ENCODE measurements around the gene PABPN1L.
A peak's percentile ranks its signal among the peaks of the same experiment; 100 is the strongest.

Gene PABPN1L

DNA sequence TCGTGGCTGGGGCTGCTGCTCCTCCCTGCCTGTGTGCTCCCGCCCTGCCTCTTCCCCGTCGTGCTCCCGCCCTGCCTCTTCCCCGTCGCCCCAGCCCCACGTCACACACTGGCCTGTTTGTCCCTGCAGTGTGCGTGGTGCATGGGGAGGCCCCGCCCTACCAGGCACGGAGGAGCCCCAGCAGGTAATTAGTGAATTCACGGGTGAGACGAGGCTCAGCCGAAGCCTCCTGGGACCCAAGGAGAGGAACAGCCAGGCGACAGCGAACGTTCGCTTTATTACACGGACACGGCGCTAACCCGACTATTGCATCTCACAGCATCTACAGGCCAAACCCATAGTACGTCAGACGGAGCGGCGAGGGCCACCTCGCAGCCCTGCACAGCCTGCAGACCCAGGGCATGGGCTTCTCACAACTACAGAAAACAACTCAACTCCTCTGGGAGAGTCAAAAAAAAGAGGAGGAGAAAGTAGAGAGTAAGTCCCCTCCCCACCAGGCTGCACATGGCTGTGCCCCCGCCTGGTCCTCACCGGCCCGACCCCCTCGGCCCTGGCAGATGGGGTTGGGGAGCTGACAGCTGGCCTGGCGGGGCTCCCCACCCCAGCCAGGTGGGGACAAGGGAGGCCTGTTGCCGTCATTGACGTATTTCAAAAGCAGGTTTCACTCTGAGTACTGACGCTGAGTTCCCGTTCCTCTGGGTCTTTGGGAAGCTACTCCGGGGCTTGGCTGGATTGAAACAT lies 4.3 kb upstream of the PABPN1L start:
- no peak for DNase-seq (ENCODE audit: low read depth in 2 of 2)

DNA sequence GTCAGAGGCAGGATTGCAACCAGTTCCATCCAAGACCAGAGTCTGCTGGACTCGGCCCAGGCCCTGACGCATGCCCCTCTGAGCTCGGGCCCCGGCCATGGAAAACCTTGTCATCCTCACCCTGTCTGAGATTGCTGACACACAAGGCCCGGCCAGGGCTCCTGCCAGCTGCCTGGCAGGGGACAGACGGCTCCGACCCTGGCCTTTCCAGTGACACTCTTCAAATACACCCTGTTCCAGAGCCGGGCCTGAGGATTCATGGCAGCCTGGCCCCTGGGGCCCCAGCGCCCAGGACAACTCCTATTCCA lies 3.2 kb upstream of the PABPN1L start:
- no peak for DNase-seq (ENCODE audit: low read depth in 2 of 2)

DNA sequence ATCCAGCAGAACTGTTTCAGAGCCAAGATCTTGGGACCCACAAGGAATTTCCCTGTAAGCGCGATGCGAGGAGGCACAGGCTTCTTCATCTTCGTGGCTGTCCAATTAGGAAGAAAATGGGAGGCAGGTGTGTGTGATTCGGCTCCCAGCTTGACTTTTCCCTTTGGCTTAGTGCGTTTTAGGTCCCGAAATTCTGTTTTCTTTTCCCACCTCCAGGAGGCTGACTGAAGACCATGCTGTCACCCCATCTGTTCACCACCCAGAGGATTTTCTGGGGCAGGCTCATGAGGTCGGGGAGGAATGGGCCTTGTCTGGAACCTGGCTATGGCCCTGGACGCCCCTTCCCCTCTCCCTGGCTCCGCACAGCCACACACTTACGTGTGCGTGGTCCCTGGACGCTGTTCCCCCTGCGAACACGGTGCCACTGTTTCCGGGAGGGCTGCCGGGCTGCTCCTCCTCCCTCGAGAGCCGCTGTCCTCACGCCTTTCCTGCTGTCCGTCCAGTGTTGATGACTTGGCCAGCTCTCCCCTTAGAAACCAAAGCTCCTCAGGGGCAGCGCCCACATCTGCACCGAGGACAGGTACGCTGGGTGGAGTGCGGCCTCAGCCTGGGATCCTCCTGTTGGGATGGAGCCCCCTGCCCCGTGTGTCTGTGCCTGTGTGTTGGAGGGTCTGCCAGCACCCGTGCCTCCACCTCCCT lies 2.7 kb upstream of the PABPN1L start:
- no peak for DNase-seq (ENCODE audit: low read depth in 2 of 2)

DNA sequence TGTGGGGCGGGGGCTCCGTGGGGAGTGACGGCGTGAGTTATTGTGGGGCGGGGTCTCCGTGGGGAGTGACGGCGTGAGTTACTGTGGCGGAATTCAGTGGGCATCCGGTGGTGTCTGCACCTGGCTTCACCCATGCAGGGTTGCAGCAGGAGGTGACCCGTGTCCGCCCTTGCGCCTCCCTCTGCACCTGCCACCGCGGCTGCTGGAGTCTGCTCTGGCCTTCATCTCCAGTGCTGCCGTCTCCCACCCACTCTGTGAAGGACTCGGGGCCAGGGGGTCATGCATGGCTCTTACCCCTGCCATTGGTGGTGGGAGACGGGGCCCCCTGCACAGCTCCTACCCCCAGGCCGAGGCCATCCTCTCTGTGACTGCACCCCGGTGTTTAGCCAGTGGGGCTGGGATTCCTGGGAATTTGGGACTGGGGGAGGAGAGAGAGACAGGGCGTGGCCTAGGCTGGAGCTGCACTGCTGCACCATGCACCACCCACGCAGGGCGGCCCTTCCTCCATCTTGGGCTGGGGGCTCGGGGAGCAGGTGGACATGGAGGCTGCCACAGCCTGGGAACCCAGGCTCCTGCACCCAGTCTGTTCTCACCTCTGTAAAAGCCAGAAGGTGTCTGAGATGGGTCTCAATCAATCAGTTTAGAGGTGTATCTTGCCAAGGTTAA lies 1.3 kb upstream of the PABPN1L start:
- DNase-seq (ENCODE audit: low read depth in 2 of 2), result no peak

DNA sequence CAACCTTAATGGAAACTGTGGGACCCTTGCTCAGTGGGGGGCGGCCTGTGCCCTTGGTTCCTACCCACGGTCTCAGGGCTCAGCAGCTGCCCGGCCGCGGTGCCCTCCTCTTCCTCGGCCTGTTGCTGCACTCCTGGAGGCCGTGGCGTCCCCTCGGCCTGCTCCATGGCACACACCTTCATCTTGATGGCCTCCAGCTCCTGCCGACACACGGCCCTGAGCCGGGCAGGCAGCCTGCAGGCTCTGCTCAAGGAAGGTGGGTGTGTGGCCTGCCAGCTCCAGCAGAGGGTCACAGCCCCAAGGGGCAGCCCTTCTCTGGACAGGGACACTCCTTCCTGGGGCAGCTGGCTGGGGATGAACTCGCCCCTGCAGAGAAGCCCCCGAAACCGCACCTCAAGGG lies 718 bp downstream of the PABPN1L start:
- DNase-seq (ENCODE audit: low read depth in 2 of 2), result no peak

DNA sequence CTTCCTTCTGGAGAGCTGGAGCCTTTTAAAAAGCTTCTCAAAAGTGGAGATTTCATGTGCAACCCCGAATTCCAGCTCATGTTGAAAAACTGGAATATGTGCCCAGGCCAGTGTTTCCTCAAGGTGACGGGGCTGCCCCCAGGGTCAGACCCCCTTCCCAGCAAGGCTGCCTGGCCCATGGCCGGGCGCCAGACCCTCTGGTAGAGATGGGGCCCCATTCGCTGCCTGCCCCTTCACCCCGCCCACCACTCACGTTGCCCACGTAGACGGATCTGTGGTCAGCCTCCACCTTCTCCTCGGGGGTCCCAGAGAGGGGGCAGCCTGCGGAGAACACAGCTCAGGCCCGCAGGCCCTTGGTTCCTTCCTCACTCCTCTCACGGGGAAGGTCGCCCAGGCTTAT lies 1.1 kb downstream of the PABPN1L start:
- DNase-seq (ENCODE audit: low read depth in 2 of 2), result no peak

DNA sequence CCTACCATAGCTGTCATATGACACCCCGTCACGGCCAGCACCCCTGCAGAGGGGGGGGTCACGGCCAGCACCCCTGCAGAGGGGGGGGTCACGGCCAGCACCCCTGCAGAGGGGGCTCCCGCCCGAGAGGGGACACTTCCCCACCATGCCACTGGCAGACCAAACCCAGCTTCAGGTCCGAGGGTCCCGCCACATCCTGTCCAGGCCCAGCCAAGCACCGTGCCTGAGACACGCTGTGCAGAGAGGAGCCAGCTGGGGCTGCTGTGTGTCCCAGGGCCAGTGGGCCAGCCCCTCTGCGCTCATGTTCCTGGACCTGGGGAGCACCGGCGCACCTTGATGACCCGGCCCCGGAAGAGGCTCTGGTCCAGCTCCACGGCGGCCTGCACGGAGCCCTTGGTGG lies 1.9 kb downstream of the PABPN1L start:
- no peak for DNase-seq (ENCODE audit: low read depth in 2 of 2)

DNA sequence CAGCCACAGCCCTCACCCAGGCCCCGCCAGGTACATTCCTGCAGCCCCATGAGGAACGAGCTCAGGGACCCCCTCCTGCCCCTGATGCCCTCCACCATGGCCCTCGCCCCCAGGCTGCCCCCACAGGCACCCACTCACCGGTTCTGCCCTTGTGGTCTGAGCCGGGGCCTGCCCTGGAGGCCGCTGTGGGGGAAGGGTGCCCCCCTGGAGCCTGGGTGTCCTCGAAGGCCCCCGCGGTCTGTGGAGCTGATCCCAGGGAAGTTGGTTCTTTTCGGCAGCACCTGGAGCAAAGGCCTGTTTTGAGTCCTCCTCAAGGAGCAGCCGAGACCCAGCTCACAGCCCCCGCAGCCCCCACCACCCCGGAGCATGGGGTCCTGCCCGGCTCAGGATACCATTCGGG lies 2.4 kb downstream of the PABPN1L start:
- DNase-seq (ENCODE audit: low read depth in 2 of 2), result no peak

DNA sequence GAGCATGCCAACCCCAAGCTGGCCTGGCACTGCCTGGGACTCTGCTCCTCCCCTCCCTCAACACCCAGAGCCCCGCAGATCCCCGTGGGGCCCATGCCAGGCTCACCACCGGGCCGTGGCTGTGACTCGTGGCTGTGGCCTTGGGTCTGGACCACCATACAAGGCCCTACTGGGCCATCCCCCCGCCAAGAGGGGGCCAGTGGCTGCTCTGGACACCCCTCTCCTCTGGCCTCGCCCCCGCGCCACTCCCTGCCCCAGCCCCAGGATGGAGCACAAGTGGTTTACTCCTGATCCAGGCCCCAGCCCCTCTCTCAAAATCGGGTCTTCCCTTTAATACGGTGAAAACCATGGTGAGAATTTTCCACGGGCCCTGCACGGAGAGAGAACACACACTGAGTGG lies 3.0 kb downstream of the PABPN1L start:
- DNase-seq (ENCODE audit: low read depth in 2 of 2), result no peak

DNA sequence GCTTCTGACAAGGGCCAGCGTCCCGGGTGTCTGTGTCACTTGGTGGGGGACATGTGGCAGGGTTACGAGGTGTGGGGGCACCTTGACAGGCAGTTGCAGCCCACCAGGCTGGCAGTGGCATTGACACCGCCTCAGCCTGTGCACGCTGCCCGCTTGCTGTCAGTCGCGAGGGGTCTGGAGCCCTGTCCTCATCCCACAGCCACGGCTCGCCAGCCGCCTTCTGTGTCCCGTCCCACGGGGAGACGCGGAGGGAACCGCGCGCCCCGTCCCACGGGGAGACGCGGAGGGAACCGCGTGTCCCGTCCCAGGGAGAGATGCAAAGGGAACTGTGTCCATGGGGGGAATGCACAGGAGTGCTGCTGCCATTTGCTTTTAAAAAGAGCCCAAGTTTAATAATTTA lies 3.5 kb downstream of the PABPN1L start:
- DNase-seq (ENCODE audit: low read depth in 2 of 2), result no peak

DNA sequence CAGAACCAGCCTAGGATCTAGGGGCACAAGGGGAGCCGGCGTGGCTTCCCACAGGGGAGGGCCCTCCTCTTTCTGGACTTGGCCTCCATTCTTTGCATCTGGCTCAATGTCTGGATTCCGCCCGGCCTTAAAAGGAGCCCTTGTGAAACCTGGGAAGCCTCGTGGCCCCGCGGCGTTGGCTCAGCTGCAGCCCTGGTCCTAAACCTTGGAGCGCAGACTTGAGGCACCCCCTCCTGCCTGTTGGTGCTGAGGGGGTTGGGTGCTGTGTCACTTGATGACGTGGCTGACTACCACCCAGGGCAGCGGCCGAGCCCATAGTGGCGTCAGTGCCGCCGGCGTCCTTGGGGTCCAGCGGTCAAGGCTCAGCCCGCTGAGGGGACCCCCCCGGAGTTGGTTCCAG lies 5.1 kb downstream of the PABPN1L start:
- DNase-seq (ENCODE audit: low read depth in 2 of 2), result no peak

DNA sequence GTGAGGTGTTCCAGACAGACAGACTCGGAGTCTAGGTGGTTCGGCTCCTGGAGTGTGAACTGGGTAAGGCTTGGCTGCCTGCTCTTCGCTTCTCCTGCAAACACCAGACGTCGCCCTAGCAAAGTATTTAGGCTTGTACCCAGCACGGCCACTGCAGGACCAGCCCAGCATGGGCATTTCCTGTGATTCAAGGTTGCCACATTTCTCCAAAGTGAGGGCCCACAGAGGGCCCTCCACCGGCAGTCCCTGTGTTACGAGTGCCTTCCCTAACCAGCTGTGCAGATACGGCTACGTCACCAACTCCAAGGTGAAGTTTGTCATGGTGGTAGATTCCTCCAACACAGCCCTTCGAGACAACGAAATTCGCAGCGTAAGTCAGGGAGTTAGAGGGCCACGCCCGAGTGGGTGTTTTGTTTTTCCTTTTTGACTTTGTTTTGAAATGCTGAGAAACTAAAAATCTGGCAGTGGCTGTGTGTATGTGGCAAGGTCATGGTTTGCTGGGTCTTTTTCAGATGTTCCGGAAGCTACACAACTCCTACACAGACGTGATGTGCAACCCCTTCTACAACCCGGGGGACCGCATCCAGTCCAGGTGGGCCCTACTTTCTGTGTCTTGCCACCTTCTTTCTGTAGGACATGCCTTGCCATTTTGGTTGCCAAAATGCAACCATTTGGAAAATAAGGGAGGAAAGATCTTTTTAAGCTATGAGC lies 6.9 kb downstream of the PABPN1L start:
- no peak for DNase-seq (ENCODE audit: low read depth in 2 of 2)

DNA sequence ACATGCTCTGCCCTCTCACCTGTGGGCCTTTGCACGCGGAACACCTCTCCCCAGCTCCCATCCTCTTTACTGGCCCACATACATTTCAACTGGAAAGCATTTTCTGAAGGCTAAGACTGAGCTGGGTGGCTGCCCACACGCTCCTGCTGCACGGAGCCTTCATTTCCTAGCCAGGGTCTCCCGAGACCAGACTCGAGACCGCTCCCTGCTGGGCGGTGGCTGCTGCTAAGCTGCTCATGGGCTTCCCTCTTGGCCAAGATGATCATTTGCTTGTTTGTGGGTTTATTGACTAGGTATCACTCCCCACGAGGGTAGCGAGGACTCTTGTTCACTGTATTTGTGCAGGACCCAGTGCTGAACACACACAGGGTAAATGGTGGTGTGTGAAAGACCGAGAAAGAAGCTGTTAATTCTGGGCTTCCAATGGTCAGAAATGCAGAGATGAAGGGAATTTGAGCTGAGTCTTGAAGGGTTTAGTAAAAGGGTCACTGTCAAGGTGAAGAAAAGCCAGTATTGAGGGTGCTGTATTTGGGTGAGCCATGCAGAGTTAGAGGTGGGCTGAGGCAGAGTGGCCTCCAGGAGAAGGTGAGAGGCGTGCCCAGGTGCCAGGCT lies 8.6 kb downstream of the PABPN1L start:
- DNase-seq (ENCODE audit: low read depth in 2 of 2), result peak; percentile 26 to 56

DNA sequence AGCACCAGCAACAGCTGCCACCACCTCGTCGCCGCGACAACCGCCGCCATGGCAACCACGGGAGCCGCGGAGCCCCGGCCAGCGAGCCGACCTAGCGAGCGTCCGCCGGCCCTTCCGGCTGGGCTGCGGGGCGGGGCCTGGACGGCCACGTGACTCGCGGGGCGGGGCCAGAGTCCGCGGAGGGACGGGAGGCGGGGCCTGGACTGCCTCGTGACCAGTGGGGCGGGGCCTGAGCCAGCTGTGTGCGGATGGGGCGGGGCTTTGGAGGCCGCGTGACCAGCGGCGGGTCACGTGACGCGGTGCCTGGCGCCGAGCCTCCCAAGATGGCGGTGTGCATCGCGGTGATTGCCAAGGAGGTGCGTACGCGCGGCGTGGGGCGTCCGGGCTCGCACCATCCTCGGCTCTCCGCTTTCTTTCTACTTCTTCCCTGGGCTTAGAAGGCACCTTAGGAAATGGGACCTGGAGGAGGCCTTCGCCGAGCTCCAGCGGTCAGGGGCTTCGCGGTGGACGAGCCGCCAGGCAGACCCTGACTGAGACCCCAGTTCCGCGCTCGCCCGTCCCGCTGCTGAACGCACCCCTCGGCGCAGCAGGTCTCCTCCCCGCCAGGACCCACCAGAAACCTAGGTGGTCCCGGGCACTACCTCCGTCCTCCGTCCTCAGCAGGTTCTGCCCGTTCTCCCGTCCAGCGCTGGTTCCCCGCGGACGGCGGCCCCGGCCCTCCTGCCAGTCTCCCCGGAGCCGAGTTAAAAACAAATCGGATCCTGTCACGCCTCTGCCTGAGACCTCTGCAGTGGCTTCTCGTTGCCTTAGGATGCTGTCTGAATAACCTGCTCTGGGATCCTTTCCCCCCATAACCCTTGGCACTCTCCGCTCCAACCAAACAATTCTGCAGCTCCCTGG lies 9.4 kb downstream of the PABPN1L start, which contains the start of the genes GALNS and TRAPPC2L:
TSS of gene GALNS (minus strand) at position 120 of the 900 bp plus-strand sequence. CDS start at position 50, 70 bp downstream.
TSS of gene TRAPPC2L (plus strand) at position 300 of the 900 bp plus-strand sequence. CDS start at position 324, 24 bp downstream.
- DNase-seq (ENCODE audit: low read depth in 2 of 2), result peak; percentile 98 to 99

DNA sequence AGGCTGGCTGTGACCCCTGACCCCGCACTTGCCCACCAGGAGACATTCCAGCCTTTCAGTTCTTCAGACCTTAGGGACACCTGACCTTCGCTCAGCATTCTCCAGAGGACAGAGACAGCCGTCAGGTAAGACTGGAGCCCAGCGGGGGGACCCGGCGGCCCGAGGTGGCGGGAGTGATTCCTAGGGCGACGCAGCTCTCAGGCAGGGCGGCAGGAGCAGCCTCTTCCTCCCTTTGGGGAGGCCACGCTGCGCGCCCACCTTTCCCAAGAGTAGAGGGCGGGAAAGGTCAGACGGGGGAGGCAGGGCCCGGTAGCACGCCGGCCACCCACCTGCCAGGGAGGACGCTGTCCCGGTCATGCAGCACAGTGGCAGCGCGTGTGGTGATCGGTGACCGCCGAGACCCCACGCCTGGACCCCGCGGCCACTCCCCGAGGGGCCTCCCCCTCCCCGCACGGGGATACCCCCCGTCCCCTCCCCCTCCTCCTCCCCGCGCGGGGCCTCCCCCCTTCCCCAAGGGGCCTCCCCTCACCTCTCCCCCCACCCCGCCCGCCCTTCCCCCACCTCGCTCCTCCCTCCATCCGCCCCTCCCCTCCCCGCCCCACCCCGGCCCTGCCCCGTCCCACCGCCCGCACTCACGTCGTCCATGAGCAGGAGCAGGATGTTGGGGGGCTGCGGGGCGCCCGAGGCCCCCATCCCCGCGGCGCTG lies 10.2 kb downstream of the PABPN1L start:
- no peak for DNase-seq (ENCODE audit: low read depth in 2 of 2)

DNA sequence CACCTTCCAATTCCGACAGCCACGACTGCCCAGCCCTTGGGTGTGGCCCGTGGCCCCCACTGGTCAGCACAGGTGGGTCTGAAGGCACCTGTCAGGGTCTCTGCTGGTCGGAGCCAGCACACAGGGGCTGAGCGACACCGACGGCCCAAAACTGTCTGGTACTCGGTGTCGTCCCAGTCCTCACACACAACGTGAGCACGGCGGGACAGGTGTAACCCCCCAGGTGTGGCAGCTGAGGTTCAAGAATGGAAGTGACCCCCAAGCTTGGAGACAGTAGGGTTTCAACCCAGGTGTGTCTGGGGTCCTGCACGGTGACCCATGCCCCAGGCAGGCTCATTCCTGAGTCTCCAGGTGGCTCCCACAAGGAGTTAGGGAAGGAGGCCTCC lies 10.7 kb downstream of the PABPN1L start:
- no peak for DNase-seq (ENCODE audit: low read depth in 2 of 2)

DNA sequence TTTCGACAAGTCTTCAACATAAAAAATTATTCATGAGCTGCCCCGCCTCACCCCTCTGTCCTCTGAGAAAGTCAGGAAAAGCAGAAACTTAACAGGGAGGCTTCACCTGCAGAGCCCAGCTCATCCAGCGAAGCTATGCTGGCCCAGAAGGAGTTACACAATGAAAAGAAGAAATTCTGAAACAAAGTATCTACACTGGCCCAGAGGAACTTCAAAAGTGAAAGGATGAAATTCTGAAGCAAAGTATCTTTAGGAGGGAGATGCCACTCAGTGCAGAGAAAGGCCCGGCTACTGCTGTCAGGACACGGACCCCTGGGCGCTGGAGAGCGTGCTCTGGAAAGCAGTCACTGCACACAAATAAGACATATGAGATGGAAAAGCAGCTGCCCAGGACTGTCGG lies 11.3 kb downstream of the PABPN1L start:
- DNase-seq (ENCODE audit: low read depth in 2 of 2), result no peak

DNA sequence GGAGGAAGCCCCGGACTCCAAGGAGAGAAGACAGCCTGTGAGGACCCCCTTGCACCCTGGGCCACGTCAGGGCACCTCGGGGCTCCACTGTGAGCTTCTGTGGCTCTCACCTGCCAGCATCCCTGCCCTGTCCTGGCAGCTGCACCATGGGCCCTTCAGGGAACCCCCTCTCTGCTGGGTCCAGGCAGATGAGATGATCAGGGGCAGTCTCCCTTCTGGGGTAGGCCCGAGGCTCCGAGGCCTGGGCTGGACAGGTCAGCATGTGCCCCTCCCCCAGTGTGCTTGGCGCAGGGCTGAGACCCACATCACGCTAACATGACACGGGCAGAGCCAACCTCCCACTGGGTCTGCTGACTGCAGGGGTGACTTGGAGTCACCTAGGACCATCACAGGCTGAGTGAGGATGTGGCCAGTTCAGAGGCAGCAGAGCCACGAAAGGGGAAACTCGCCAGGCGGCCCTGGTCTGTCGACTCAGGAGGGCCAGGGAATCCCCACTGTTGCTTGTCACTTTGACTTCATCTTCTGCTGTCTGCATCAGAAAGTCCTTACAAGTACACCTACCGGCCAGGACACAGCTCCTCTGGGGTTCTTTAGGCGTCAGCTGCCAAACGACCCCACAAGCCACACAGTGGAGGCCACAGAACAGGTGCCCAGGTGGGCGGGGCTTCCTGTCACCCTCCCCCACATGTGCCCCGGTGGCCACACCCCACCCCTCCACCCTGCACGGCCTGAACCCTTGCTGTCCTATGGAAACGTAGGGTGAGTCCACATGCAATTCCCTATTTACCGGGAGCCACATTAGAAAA lies 12.0 kb downstream of the PABPN1L start:
- no peak for DNase-seq (ENCODE audit: low read depth in 2 of 2)

DNA sequence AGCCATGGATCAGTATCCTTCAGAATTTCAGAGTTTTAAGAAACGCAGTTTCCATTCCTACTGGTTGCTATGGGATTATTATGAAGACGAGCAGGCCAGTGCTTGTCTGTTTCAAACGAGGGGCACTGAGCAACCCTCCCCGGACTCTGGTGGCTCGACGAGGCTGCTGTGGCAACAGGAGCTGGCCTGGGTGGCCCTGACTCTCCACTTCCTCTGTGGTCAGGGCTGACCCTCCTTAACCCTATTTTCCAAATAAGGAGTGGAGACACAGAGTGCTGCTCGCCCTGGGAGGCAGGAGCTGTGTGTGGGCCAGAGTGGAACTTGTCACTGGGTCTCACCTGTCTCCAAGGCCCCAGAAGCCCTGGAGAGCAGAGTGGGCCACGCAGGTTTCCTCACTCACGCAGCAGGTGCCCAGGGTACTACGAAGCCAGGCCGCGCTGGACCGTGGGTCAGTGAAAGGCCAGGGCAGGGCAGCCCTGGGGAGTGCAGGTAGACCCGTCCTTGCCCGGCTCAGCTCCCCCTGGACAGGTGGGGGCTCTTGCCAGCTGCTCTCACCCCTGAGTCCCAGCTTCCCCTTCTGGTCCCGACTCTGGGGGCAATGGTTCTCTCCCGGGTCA lies 13.0 kb downstream of the PABPN1L start:
- no peak for DNase-seq (ENCODE audit: low read depth in 2 of 2)

Measured in stimulated activated CD4-positive, alpha-beta T cell treated with anti-CD3 and anti-CD28 coated beads, Interleukin-1b, Interleukin-23, amount 100 ng/mL, for 1 hour (primary cell).